GM12801 (cell line): ENCODE results near the gene MLLT1.

ENCODE experiments used
- CTCF ChIP-seq: IDR thresholded peaks from one replicate; pipeline ENCODE4 v1.5.1; 2011; ENCODE audit warnings: control low read depth; ENCODE audit not compliant: insufficient read length; ENCODE audit errors: extremely low read depth

Gene MLLT1

GRCh38 chr19:6273701-6274601 lies 5.8 kb downstream of the MLLT1 start:
- TF ChIP-seq CTCF: no peak

DNA sequence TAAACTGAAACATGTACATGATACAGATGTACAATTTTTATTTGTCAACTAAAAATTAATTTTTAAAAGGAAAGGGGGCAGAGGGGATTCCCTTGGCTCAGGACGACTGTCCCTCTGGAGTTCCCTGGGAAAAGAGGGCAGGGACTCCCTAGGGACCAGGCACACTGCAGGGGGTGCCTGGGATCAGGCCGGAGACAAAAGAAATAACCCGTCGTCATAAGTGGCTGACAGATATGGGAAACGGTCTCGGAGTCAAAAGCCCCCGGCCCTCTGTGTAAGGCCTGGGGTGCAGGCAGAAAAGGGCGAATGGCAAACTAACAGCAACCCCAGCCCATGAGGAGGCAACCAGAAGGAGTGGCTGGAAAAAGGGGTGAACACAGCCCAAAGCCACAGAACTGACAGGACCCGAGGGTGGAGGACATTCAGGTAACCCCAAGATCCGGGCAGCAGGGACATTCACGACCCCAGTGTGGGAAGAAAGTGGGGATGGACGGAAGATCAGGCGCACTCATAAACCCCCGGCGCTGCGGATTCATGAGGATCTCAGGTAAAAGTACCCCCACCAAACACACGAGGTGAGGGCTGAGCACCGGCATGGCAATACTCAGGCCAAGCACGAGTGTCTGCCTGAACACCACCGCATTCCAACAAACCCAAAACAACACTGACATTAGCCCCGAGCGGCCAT lies 6.7 kb downstream of the MLLT1 start:
- no peak for TF ChIP-seq CTCF

DNA sequence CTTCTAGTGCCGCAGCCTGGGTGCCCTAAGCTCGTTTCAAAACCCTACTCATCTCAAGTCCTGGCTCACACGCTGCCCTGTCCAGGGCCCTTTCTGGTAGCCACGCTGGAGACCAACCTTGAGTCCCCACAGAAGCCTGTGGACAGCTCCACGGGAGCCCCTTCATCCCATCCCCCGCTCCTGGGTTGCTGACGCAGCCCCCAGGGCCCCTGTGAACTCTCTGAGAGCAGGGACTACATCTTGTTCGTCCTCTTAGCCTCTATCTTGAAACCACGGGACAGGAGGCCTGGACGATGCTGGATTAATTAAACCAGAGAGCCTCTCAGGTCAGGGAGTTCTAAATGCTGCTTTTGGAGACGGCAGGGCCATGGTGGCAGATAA lies 7.4 kb downstream of the MLLT1 start:
- TF ChIP-seq CTCF: no peak

DNA sequence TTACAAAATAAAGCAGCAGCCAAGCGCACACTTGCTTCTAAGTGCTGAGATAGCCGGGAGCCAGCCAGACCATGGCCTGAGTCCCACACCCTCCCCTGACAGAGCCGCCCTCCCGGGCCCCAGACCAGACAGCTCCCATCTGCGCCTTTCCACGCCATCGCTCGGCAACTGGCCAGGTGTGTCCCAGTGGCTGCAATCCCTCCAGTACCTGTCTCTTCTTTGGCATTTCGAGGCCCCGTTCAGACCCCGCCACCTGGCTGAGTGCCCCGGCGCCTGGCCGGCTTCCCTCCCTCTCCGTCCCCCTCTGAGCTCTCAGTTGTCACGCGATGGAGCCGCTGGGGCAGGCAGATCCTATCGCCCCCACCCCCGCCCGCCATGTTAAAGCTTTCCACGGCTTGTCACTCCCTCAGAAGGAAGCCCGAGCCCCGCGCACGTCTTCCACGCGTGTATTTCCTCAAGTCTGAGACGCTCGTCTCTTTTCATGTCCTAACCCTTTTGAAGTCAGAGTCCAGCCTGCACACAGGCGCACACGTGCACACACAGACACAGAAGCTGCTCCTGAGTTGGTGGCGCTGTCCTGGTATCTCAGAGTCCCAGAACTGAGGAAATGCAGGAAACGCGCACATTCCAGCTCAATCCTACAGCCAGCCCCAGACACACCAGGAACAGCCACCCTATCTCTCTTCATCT lies 7.9 kb downstream of the MLLT1 start:
- no peak for TF ChIP-seq CTCF

DNA sequence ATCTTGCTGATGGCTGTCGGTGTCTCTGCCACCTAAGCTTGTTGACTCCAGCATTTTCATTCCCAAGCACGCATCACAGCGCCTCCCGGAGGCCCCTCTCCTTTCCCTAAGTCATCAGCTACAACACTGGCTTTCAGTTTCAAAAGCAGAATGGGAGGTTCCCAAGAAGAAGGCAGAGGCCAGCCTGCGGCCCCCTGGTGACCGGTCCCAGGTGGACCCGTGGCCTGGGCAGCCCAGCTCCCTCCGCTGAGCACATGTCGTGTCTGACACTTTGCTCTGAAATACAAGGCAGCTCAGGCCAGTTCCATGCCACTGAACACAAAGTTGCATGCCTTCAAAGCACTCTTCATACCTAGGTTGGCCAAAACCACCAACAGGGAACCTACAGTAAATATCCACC lies 8.5 kb downstream of the MLLT1 start:
- TF ChIP-seq CTCF: no peak

DNA sequence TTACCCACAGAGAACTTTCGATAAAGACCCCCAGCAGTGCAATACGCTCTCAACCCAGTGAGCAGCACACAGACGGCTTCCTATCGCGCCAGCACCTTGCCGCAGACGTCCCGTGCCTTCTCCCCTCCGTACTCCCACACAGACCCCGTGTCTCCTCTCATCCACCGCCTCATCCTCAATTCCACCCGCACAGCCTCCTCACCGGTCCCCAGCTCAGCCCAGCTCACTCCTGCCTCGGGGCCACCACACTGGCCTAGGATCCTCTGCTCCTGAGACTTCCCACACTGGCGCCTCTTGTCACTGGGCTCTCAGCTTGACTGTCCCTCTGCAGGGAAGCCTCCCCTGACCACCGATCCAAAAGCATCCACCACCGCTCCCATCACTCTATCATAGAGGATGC lies 9.0 kb downstream of the MLLT1 start:
- TF ChIP-seq CTCF: no peak

GRCh38 chr19:6270076-6270745 lies 9.6 kb downstream of the MLLT1 start:
- TF ChIP-seq CTCF: no peak
